Measurements from ENCODE around the gene IFT27. TPM values are rescaled to one million over a fixed set of nuclear protein-coding genes. Genes with fewer than 3 reads are reported as not detected.

The IFT27 gene
- total RNA-seq, 1 donor from 2014 or later: 21.5 TPM

DNA sequence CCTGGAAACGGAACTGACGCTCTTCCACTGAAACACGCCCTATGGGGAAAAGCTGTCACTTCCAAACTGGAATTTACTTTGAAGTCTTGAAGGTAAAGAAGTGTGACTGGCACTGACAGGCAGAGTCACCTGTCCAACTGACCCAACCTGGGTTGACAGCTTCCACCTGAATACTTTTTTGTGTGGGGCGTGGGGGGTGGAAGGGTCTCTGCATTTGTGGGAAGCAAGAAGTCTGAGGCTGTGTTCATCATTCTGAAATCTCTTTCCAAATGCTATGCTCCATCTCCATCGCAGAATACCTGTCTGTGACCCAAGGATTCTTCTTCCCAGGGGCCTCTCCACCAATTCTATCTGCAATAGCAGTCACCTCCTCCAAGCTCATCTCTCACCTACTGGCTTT lies 7.8 kb downstream of the IFT27 start:
- no peak for ATAC-seq
- Histone ChIP-seq H3K36me3 (no peaks in the 10 kb centered on the region), H3K9me3 (no peaks in the 10 kb centered on the region), H3K27ac (no peak overlapping the region), H3K4me3 (no peak overlapping the region), H3K4me1 (no peaks in the 10 kb centered on the region), H3K27me3 (no peaks in the 10 kb centered on the region)
- DNase-seq: no peak
- intact Hi-C loops (cut with DNase I): no loop called here
- TF ChIP-seq CTCF (IDR thresholded peaks at IDR 0.05): no peak

- intact Hi-C loops (cut with DNase I): no loop called here
- no peak for TF ChIP-seq CTCF (IDR thresholded peaks at IDR 0.05)
- Histone ChIP-seq H3K27ac (no peak overlapping the region), H3K27me3 (no peaks in the 10 kb centered on the region), H3K4me3 (no peak overlapping the region), H3K36me3 (no peaks in the 10 kb centered on the region), H3K4me1 (peaks cover 3% of the 10 kb centered on the region), H3K9me3 (no peaks in the 10 kb centered on the region)
- DNase-seq: peak; percentile 36
- ATAC-seq: no peak
These were observed 8.7 kb downstream of the IFT27 start for GRCh38 chr22:36767035-36767775.

- Histone ChIP-seq H3K4me3 (no peak overlapping the region), H3K27me3 (no peaks in the 10 kb centered on the region), H3K27ac (no peak overlapping the region), H3K9me3 (no peaks in the 10 kb centered on the region), H3K4me1 (peaks cover 3% of the 10 kb centered on the region), H3K36me3 (no peaks in the 10 kb centered on the region)
- intact Hi-C loops (cut with DNase I): no loop called here
- ATAC-seq (no peak), DNase-seq (no peak)
- no peak for TF ChIP-seq CTCF (IDR thresholded peaks at IDR 0.05)
These were observed 9.9 kb downstream of the IFT27 start for GRCh38 chr22:36765943-36766450.

- Histone ChIP-seq H3K27me3 (no peaks in the 10 kb centered on the region), H3K36me3 (no peaks in the 10 kb centered on the region), H3K4me1 (peaks cover 3% of the 10 kb centered on the region), H3K4me3 (no peak overlapping the region), H3K27ac (no peak overlapping the region), H3K9me3 (no peaks in the 10 kb centered on the region)
- no peak for TF ChIP-seq CTCF (IDR thresholded peaks at IDR 0.05)
- intact Hi-C loops (cut with DNase I): no loop called here
- DNase-seq (peak; percentile 39), ATAC-seq (no peak)
These were observed 10.6 kb downstream of the IFT27 start for GRCh38 chr22:36765131-36765942.

- no peaks in the 10 kb centered on the region for H3K36me3 ChIP-seq
- TF ChIP-seq CTCF (IDR thresholded peaks at IDR 0.05): no peak
- no peak overlapping the region for H3K27ac ChIP-seq
- H3K4me1 ChIP-seq: peaks cover 3% of the 10 kb centered on the region
- ATAC-seq: no peak
- DNase-seq: peak; percentile 33
- H3K9me3 ChIP-seq: no peaks in the 10 kb centered on the region
- H3K4me3 ChIP-seq: no peak overlapping the region
- intact Hi-C loops (cut with DNase I): no loop called here
- no peaks in the 10 kb centered on the region for H3K27me3 ChIP-seq
These were observed 11.3 kb downstream of the IFT27 start for GRCh38 chr22:36764641-36765040.

Data from upper lobe of right lung (tissue), 1 donor.